ENCODE data around the gene PLEKHD1.
"Not testable (repeated sequence)": the region's sequence is repeated elsewhere in the genome, so short reads cannot be mapped to it uniquely, and the experiment has no call there.

PLEKHD1 gene

GRCh38 chr14:69481815-69482568 lies 2.5 kb upstream of the PLEKHD1 start:
- DNase-seq (ENCODE audit: low spot score) = no peak

GRCh38 chr14:69483765-69484443 lies 624 bp upstream of the PLEKHD1 start:
- no peak for DNase-seq (ENCODE audit: low spot score)

GRCh38 chr14:69485315-69485660 lies 760 bp downstream of the PLEKHD1 start:
- DNase-seq (ENCODE audit: low spot score) = no peak

GRCh38 chr14:69485701-69486100 lies 1.2 kb downstream of the PLEKHD1 start:
- no peak for DNase-seq (ENCODE audit: low spot score)

DNA sequence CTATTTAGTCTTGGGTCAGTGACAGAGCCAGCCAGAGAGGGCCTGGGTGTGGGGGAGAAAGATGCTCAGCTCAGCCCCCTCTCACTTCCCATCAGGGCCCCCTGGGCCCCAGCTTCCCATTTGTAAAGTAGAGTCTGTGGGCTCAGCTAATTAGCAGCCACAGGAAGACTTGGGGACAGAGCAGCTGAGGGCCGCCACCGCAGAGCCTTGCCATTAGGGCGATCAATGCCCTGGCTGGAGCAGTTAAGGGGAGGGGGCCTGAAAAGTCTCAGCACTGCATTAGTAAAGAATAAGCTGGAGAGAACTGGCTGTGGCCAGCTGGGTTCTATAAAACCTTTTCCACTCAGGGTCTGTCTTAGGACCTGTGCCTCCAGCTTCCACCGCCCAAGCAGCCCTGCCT lies 2.7 kb downstream of the PLEKHD1 start:
- no peak for DNase-seq (ENCODE audit: low spot score)

DNA sequence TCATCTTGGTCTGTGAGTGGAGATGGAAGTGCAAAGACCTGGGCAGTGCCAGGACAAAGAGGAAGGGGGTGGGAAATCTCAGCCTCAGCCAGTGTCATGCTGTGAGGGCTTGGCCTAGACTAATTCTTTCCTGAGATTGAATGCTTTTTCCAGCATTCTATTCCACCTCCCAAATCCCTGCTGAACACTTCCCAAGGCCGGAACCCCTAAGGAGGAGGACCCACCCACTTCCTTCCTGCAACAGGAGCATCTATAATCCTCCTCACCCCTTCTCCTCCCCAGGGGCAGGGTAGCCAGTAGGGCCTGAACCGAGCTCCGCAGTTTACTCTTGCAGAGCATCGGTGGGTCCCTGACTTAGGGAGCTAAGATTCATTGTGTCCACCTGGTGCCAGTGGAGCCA lies 3.2 kb downstream of the PLEKHD1 start:
- DNase-seq (ENCODE audit: low spot score) = no peak

GRCh38 chr14:69489495-69489894 lies 5.0 kb downstream of the PLEKHD1 start:
- no peak for DNase-seq (ENCODE audit: low spot score)

DNA sequence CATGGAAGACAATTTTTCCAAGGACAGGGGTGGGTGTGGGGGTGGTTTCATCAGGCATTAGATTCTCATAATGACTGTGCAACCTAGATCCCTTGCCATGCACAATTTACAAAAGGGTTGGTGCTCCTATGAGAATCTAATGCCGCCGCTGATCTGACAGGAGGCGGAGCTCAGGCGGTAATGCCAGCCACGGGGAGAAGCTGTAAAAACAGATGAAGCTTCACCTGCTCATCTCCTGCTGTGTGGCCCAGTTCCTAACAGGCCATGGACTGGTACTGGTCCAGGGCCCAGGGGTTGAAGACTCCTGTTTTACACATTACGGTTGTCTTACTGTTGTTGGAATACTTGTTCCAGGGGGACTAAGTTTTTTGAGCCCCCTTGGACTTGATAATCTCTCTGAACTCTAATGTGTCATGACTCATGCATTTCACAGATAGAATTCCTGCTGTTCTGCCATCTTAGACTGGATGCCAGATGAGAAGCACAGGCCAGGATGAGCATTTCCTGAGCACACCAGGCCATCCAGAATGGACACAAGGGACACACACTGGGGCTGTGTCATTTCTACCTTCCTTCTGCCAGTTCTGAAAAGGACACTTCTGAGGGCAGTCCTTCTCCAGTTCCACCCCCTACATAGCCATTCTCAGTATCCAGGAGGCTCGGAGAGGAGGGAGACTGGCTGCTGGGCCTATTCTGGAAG lies 5.8 kb downstream of the PLEKHD1 start:
- no peak for DNase-seq (ENCODE audit: low spot score)

- no peak for DNase-seq (ENCODE audit: low spot score)
Observed at GRCh38 chr14:69491193-69491592, 6.7 kb downstream of the PLEKHD1 start.

DNA sequence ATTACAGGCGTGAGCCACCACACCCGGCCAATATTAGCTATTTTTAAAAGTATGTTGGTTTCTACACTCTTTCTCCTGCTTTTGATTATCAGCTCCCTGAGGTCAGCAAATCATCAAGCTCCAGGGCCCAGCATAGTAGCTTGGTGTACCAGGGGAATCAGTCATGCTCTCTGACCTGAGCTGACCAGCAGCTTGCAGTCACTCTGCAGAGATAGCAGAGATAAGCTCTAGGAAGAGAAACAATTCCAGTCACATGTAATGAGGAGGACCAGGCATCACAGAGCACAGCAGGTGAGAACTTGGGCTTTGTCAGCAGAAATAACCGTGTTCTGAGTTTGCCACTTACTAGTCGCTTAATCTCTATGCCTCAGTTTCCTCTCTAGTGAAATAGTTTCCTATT lies 8.5 kb downstream of the PLEKHD1 start:
- DNase-seq (ENCODE audit: low spot score) = no peak

DNA sequence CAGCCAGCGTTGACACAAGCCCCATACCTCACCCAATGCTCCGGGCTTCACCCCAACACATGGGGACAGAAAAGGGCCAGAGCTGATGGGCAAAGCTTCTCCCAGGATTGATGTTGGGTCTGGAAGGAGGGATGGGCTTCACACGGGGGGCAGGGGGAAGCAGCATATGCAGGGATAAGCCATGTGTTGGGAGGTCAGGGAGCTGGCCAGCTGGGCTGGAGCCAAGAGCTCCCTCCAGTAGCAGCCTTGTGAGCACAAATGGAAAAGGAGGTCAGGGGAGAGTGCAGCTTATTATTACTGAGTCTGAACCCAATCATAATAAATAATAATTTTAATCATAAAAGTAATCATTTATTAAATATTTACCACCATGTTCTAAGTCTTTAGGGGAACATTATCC lies 9.3 kb downstream of the PLEKHD1 start:
- DNase-seq (ENCODE audit: low spot score) = no peak

GRCh38 chr14:69495341-69495921 lies 10.9 kb downstream of the PLEKHD1 start:
- DNase-seq (ENCODE audit: low spot score) = no peak

GRCh38 chr14:69497866-69498265 lies 13.3 kb downstream of the PLEKHD1 start:
- not testable (repeated sequence) for DNase-seq (ENCODE audit: low spot score)

DNA sequence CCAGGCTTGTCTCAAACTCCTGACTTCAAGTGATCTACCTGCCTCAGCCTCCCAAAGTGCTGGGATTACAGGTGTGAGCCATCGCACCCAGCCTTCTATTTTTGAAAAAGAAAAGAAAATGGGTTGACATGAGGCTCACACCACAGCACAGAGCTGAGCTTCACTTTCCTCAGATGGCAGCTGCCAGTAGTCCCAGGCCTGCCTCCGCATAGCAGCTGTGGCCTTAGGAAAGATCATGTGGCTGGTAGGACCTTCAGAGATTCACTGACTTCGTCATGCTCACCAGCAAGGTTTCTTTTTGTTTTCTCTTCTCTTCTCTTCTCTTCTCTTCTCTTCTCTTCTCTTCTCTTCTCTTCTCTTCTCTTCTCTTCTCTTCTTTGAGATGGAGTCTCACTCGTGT lies 13.8 kb downstream of the PLEKHD1 start:
- DNase-seq (ENCODE audit: low spot score) = not testable (repeated sequence)

- DNase-seq (ENCODE audit: low spot score) = no peak
Observed at GRCh38 chr14:69499436-69499835, 14.9 kb downstream of the PLEKHD1 start.

DNA sequence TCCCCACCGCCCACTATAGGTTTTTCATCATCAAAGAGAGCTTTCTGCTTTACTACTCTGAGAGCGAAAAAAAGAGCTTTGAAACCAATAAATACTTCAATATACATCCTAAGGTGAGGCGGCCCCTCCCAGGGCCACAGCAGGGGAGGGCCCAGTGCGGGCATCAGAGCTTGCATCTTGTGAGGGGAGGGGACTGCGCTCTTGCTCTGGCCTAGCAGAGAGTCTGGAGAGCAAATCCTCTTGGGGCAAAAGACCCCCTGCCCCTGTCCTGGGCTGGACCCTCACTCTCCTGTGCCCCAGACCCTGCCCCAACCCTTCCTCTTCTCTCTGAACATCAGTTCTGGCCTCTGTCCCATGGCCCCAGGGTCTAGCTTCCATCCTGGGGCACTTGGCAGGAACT lies 15.6 kb downstream of the PLEKHD1 start:
- DNase-seq (ENCODE audit: low spot score) = no peak

GRCh38 chr14:69500736-69501135 lies 16.2 kb downstream of the PLEKHD1 start:
- DNase-seq (ENCODE audit: low spot score) = no peak

DNA sequence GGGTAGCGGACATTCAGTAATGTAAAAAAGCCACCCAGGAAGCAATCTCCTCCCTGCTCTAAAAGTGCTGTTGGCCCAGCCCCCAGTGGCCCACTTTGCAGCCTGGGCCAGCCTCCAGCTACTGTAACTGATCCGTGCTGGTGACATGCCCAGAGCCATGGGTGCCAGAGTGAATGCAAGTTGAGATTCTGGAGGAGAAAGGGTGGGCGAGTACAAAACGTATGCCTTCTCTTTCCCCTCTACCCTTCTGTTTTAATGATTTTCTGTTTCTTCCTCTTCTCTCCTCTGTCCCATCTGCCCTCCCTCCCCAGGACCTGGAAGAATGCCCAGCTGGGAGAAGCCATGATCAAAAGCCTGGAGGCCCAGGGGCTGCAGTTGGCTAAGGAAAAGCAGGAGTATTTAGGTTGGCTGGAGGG lies 16.9 kb downstream of the PLEKHD1 start:
- DNase-seq (ENCODE audit: low spot score) = no peak

GRCh38 chr14:69504775-69505174 lies 20.2 kb downstream of the PLEKHD1 start:
- no peak for DNase-seq (ENCODE audit: low spot score)

DNA sequence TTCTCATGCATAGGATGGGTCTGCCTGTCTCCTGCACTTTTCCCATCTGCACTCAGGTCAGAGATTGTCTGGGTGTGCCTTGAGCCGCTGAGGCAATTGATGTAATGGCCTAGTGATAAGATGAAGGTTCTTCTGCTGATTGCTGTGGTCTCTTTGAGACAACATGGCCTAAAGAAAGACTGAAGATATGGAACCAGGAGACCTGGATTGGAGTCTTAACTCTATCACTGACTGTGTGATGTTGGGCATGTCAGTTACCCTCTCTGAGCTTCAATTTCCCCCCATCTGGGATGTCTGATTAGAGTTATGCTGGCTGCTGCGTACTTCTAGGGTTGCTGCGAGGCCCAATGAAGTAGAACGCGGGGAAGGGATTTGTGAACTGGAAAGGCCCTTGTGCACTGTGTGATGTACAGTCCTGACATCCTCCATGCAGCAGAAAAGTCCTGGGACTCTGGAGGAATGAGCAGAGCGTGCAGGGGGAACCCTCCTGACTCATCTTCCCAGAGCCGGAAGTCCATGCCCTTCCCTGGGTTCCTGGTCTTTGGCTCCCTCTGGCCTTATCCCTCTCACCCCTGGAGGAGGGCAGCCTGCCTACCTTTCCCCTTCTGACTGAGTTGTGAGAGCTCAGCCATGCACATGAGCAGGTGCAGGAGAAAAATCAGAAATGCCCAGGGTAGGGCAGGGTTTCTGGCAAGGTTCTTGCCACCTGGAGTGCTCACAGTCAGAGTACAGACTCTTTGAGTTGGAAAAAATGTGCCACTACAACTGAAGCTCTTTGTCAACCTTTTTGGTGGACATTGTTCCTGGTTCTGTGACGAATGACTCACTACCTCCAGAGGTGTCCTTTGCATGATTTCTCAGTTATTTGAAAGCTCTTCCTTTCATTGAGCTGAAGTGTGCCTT lies 21.1 kb downstream of the PLEKHD1 start:
- DNase-seq (ENCODE audit: low spot score) = no peak

- no peak for DNase-seq (ENCODE audit: low spot score)
Observed at GRCh38 chr14:69506241-69506595, 21.7 kb downstream of the PLEKHD1 start.

Data from HuH-7.5 (cell line).